Measurements from ENCODE around the gene GDF15. TPM values are rescaled to one million over a fixed set of nuclear protein-coding genes. Genes with fewer than 3 reads are reported as not detected.

The GDF15 gene
- polyA plus RNA-seq, 1 donor from 2014 or later: not detected

- peaks cover 17 to 25% (median 21%) of the 10 kb centered on the region in 3 donors for H3K4me1 Mint-ChIP-seq
- H3K9me3 Mint-ChIP-seq: no peaks in the 10 kb centered on the region
- no peaks in the 10 kb centered on the region for H3K27me3 Mint-ChIP-seq
- H3K4me3 Mint-ChIP-seq: peak overlapping the region in 1 of 4 donors; percentile 21
- no peaks in the 10 kb centered on the region for H3K36me3 Mint-ChIP-seq
- H3K27ac Mint-ChIP-seq: peak overlapping the region in 1 of 3 donors; percentile 16
Measured at GRCh38 chr19:18425515-18426415, 39.8 kb downstream of the GDF15 start.

GRCh38 chr19:18426416-18426767 is 40.4 kb downstream of the GDF15 start:
- Mint-ChIP-seq H3K27me3 (no peaks in the 10 kb centered on the region), H3K9me3 (no peaks in the 10 kb centered on the region), H3K27ac (peak overlapping the region in 1 of 3 donors; percentile 73), H3K4me3 (peak overlapping the region in 1 of 4 donors; percentile 21), H3K36me3 (no peaks in the 10 kb centered on the region), H3K4me1 (peaks cover 16 to 21% (median 21%) of the 10 kb centered on the region in 3 donors)

- H3K4me1 Mint-ChIP-seq: peaks cover 12 to 20% (median 15%) of the 10 kb centered on the region in 3 donors
Measured at GRCh38 chr19:18427080-18427742, 41.3 kb downstream of the GDF15 start.

GRCh38 chr19:18427743-18428113 is 41.8 kb downstream of the GDF15 start:
- no peaks in the 10 kb centered on the region for H3K9me3 Mint-ChIP-seq
- peak overlapping the region in 1 of 4 donors; percentile 26 for H3K4me3 Mint-ChIP-seq
- peak overlapping the region; percentile 46 to 93 (median 73) for H3K27ac Mint-ChIP-seq
- no peaks in the 10 kb centered on the region for H3K27me3 Mint-ChIP-seq
- H3K4me1 Mint-ChIP-seq: peaks cover 10 to 16% (median 11%) of the 10 kb centered on the region in 3 donors
- H3K36me3 Mint-ChIP-seq: no peaks in the 10 kb centered on the region

More at GRCh38 chr19:18427080-18427742, 41.3 kb downstream of the GDF15 start:
- H3K27ac Mint-ChIP-seq: peak overlapping the region; percentile 46 to 93 (median 73)
- H3K36me3 Mint-ChIP-seq: no peaks in the 10 kb centered on the region
- H3K9me3 Mint-ChIP-seq: no peaks in the 10 kb centered on the region
- no peaks in the 10 kb centered on the region for H3K27me3 Mint-ChIP-seq
- H3K4me3 Mint-ChIP-seq: peak overlapping the region in 1 of 4 donors; percentile 26

- H3K27me3 Mint-ChIP-seq: no peaks in the 10 kb centered on the region
- no peaks in the 10 kb centered on the region for H3K36me3 Mint-ChIP-seq
- peak overlapping the region; percentile 88 to 97 (median 93) for H3K27ac Mint-ChIP-seq
- H3K9me3 Mint-ChIP-seq: no peaks in the 10 kb centered on the region
- H3K4me1 Mint-ChIP-seq: peaks cover 4 to 11% (median 6%) of the 10 kb centered on the region in 3 donors
- peak overlapping the region in 3 of 4 donors; percentile 58 to 80 (median 78) for H3K4me3 Mint-ChIP-seq
Measured at GRCh38 chr19:18428173-18428786, 42.3 kb downstream of the GDF15 start.

- Mint-ChIP-seq H3K27me3 (no peaks in the 10 kb centered on the region), H3K27ac (peak overlapping the region; percentile 88 to 97 (median 93)), H3K4me3 (peak overlapping the region; percentile 52 to 81 (median 78))
Measured at GRCh38 chr19:18428787-18429674, 43.1 kb downstream of the GDF15 start.

DNA sequence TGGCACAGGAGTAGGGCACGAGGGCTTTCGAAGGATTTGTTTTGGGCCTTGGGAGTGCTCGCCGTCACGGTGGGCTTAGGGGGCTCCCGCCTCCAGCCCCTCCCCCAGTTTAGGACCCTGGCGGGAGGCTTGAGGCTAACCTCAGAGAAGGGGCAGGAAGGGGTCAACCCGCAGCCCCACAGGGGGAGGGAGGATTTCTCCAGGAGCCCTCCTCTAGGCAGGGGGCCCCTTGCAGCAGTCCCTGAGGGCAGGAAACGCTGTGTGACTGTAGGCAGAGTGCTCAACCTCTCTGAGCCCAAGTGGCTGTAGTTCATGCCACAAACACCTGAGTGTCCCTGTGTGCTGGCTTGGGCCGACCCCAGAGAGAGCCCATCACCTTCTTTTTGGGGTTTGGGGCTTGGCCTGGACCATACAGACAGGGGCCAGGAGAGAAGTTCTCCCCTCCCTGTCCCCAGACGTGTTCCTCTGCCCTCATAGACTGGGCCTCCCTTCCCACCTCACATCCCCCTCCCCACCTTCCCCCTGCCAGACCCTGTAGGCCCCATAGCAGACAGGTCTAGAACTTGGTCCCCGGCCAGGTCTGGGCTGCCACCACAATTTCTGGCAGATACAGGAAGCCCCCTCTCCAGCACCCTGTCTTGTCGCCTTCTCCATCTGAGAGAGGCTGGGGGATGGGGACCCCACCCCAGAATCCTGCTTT is 43.9 kb downstream of the GDF15 start:
- Mint-ChIP-seq H3K27me3 (no peaks in the 10 kb centered on the region), H3K36me3 (no peaks in the 10 kb centered on the region), H3K4me3 (peak overlapping the region; percentile 67 to 85 (median 80)), H3K4me1 (peaks cover 0 to 10% (median 7%) of the 10 kb centered on the region in 3 donors), H3K9me3 (no peaks in the 10 kb centered on the region), H3K27ac (peak overlapping the region; percentile 80 to 97 (median 87))

More at GRCh38 chr19:18428787-18429674, 43.1 kb downstream of the GDF15 start:
- Mint-ChIP-seq H3K9me3 (no peaks in the 10 kb centered on the region), H3K36me3 (no peaks in the 10 kb centered on the region), H3K4me1 (peaks cover 1 to 11% (median 5%) of the 10 kb centered on the region in 3 donors)

DNA sequence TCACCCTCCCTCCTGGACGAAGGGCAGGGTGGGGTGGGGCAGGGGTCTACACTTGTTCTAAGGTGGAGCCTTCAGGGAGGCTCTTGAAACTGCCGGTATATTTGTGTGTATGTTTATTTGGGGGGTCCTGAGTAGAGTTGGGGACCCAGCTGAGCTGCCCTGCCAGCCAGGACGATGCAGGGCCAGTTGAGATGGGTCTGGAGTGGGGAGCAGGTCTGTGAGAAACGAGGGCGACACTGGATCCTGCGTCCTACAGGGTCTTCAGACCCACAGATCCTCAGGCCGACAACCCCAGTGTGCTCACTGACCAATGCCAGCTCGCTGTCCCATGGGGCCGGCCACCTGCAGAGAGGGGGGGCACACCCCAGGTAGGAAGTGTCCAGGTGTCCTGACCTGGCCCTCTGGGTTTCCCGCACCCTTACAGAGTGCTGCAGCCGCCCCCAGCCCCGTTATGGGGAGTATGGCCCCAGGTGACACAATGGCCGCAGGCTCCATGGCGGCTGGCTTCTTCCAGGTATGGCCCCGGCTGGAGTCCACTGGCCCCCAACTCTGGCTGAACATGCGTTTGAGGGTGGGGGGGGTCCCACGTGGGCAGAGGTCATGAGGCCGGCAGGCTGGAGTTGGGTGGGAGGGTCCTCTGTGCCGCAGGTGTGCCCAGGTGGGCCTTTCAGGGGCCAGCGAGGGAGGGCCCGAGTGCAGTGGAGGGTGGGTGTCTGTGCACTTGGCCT is 44.6 kb downstream of the GDF15 start:
- Mint-ChIP-seq H3K27ac (peak overlapping the region in 2 of 3 donors; percentile 71 to 97), H3K9me3 (no peaks in the 10 kb centered on the region), H3K4me1 (peaks cover 0 to 10% (median 7%) of the 10 kb centered on the region in 3 donors), H3K4me3 (peak overlapping the region in 3 of 4 donors; percentile 35 to 80 (median 60)), H3K27me3 (no peaks in the 10 kb centered on the region), H3K36me3 (no peaks in the 10 kb centered on the region)

- H3K4me1 Mint-ChIP-seq: peaks cover 0 to 8% (median 7%) of the 10 kb centered on the region in 3 donors
- no peaks in the 10 kb centered on the region for H3K36me3 Mint-ChIP-seq
- H3K9me3 Mint-ChIP-seq: no peaks in the 10 kb centered on the region
- no peaks in the 10 kb centered on the region for H3K27me3 Mint-ChIP-seq
- peak overlapping the region in 1 of 3 donors; percentile 89 for H3K27ac Mint-ChIP-seq
- H3K4me3 Mint-ChIP-seq: peak overlapping the region in 2 of 4 donors; percentile 20 to 89
Measured at GRCh38 chr19:18431351-18432197, 45.6 kb downstream of the GDF15 start.

DNA sequence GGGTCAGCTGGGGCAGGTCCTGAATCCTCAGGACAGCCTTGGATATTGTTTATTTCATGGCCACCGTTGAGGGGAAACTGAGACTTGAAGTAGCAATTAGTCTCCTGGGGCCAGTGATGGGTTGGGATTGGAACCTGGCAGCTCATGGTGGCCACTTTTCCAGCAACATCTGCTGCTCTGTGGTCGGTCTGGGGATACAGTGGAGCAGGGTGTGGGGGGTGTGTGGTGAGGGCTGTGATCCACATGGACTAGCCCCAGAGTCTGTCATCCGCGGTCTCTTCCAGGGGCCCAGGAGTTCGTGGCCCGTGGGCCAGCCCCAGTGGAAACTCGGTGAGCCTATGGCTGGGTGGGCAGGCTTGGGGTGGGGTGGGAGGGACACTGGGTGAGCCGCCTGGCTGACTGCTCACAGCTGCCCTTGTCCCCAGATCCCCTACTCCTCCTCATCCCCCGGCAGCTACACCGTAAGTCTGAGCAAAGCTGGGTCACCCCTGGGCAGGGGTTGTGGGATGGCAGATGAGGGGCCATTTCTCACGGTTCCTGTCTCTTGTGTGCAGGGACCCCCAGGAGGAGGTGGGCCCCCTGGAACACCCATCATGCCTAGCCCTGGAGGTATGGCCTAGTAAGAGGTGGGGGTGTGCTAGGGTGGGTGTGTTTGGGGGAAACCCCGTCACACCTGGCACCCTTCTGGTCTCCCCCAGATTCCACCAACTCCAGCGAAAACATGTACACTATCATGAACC is 46.5 kb downstream of the GDF15 start:
- H3K27me3 Mint-ChIP-seq: no peaks in the 10 kb centered on the region
- no peaks in the 10 kb centered on the region for H3K9me3 Mint-ChIP-seq
- H3K27ac Mint-ChIP-seq: peak overlapping the region in 2 of 3 donors; percentile 89
- peak overlapping the region; percentile 74 to 89 (median 84) for H3K4me3 Mint-ChIP-seq
- no peaks in the 10 kb centered on the region for H3K36me3 Mint-ChIP-seq
- peaks cover 0 to 8% (median 7%) of the 10 kb centered on the region in 3 donors for H3K4me1 Mint-ChIP-seq

DNA sequence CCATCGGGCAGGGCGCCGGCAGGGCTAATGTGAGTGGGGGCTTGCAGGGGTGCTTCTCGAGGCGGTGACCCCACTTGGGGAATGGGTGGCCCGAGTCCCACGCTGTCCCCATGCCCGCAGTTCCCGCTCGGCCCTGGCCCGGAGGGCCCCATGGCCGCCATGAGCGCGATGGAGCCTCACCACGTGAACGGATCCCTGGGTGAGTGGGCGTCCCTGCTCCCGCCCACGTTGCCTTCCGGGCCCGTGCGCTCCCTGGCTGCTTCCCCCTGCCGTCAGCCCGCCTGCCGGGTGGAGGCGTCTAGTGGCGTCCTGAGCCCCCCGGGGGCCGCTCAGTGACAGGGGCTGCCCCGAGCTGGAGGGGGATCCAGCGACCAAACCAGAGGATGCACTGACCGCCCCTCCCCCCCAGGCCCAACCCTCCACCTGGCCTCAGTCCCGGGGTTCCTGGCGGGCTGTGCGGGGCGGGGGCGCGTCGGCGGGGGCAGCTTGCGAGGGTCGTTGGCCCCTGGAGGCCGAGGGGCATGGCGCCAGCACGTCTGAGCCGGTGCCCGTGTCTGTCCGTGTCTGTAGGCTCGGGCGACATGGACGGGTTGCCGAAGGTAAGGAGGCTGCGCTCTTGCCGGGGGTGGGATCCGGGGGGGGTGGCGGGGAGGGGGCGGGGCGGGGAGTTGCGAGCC is 47.2 kb downstream of the GDF15 start:
- H3K4me1 Mint-ChIP-seq: peaks cover 0 to 8% (median 7%) of the 10 kb centered on the region in 3 donors
- peak overlapping the region in 2 of 3 donors; percentile 89 for H3K27ac Mint-ChIP-seq
- H3K27me3 Mint-ChIP-seq: no peaks in the 10 kb centered on the region
- no peaks in the 10 kb centered on the region for H3K9me3 Mint-ChIP-seq
- no peaks in the 10 kb centered on the region for H3K36me3 Mint-ChIP-seq
- H3K4me3 Mint-ChIP-seq: peak overlapping the region; percentile 74 to 87 (median 83)

All from IgD-negative memory B cell (primary cell).